Kidney epithelial cell (primary cell): ENCODE measurements around the gene SLC26A1. TPM values are rescaled to one million over a fixed set of nuclear protein-coding genes. Genes with fewer than 3 reads are reported as not detected.

Experiments used
- DNase-seq: peaks from one replicate; pipeline ENCODE4 v3.0.0-alpha.2; 2010; ENCODE audit warnings: low read depth
- H3K27me3 ChIP-seq: 2 replicates; pipeline ENCODE4 v1.6.0; 2011; ENCODE audit warnings: low read length; ENCODE audit not compliant: control insufficient read depth, insufficient read depth
- H3K36me3 ChIP-seq: 2 replicates; pipeline ENCODE4 v1.5.1; 2011; ENCODE audit warnings: low read length; ENCODE audit not compliant: control insufficient read depth, insufficient read depth
- H3K4me3 ChIP-seq: 2 replicates; pipeline ENCODE4 v1.5.1; 2011; ENCODE audit warnings: low read depth, mild to moderate bottlenecking, control low read depth, low read length
- total RNA-seq: library from RNA; depleted of rRNA; stranded (reverse); fragments of >200 nt; gene quantifications from 2 replicates; pipeline ENCODE4 v1.2.3, GENCODE V29; 2015
- TF ChIP-seq, protein P1 (sequence below): IDR thresholded peaks from 2 replicates; pipeline ENCODE4 v1.5.1; 2011; ENCODE audit warnings: mild to moderate bottlenecking, moderate library complexity, low read length, control low read depth, inconsistent platforms; ENCODE audit not compliant: insufficient read depth, poor library complexity, severe bottlenecking

The SLC26A1 gene
- total RNA-seq, 1 donor from 2014 or later: 0.38 TPM

DNA sequence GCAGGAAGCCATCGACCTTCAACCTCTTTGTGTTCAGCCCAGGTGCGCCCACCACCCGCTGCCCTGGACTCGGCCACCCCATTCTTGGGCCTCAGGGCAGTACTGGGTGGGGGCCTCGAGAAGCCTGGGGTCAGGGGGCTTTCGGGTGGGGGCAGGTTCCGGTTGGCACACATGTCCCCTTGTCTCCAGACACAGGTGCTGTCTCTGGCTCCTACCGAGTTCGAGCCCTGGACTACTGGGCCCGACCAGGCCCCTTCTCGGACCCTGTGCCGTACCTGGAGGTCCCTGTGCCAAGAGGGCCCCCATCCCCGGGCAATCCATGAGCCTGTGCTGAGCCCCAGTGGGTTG lies 10.8 kb upstream of the SLC26A1 start:
- Histone ChIP-seq H3K36me3 (no peaks in the 10 kb centered on the region), H3K4me3 (no peak overlapping the region), H3K27me3 (peaks cover 85% of the 10 kb centered on the region)
- TF ChIP-seq, protein P1, sequence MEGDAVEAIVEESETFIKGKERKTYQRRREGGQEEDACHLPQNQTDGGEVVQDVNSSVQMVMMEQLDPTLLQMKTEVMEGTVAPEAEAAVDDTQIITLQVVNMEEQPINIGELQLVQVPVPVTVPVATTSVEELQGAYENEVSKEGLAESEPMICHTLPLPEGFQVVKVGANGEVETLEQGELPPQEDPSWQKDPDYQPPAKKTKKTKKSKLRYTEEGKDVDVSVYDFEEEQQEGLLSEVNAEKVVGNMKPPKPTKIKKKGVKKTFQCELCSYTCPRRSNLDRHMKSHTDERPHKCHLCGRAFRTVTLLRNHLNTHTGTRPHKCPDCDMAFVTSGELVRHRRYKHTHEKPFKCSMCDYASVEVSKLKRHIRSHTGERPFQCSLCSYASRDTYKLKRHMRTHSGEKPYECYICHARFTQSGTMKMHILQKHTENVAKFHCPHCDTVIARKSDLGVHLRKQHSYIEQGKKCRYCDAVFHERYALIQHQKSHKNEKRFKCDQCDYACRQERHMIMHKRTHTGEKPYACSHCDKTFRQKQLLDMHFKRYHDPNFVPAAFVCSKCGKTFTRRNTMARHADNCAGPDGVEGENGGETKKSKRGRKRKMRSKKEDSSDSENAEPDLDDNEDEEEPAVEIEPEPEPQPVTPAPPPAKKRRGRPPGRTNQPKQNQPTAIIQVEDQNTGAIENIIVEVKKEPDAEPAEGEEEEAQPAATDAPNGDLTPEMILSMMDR: no peak
- no peak for DNase-seq

DNA sequence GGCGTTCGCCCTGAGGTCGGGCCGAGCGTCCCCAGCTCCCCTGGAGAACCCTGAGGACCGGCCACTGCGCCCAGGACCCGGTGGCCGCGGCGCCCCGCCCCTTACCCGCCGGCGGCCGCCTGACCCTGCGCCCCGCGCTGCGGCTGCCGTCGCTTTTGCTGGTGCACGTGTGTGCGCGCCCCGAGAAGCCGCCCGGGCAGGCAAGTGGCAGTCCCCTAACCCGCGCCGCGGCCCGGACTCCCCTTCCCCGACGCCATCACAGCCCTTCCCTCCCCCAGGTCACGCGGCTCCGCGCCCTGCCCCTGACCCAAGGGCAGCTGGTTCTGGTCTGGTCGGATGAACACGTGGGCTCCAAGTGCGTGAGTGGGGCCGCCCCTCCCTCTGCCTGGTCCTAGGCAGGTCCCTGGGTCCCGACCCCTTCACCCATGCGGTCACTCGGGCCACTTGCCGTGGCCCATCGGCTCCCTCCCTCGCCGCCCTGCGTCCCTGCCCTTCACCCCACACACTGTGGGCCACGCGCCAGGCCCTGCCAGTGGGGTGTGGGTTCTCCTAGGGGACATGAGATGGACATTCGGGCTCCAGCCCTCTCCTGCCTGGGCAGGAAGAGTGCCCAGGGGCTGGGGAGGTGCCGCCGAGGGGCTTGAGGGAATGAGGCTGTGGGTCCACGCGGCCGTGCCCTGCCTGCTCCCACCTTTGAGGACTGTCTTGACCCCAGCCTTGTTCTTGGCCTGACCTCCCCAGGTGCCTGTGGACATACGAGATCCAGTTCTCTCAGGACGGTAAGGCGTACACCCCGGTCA lies 10.3 kb upstream of the SLC26A1 start:
- DNase-seq: no peak
- Histone ChIP-seq H3K4me3 (no peak overlapping the region), H3K36me3 (no peaks in the 10 kb centered on the region), H3K27me3 (peaks cover 82% of the 10 kb centered on the region)
- TF ChIP-seq, protein P1: no peak

DNA sequence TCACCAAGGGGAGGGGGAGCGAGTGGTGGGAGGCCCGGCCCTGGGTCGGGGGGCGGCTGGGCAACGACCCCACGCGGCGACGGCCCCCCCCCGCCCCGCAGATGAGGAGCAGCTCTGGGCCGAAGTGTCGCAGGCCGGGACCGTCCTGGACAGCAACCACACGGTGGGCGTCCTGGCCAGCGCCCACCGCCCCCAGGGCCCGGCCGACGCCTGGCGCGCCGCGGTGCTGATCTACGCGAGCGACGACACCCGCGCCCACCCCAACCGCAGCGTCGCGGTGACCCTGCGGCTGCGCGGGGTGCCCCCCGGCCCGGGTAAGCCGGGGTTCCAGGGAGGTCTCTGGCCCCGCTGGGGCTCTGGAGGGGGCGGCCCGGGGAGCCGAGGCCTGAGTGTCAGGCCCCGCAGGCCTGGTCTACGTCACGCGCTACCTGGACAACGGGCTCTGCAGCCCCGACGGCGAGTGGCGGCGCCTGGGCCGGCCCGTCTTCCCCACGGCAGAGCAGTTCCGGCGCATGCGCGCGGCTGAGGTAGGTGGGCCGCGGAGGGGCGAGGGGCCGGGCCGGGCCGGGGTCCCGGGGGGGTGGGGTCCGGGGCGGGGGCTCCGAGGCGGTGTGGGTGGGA lies 9.5 kb upstream of the SLC26A1 start:
- Histone ChIP-seq H3K36me3 (no peaks in the 10 kb centered on the region), H3K27me3 (peaks cover 82% of the 10 kb centered on the region), H3K4me3 (no peak overlapping the region)
- DNase-seq: no peak
- TF ChIP-seq, protein P1: no peak

DNA sequence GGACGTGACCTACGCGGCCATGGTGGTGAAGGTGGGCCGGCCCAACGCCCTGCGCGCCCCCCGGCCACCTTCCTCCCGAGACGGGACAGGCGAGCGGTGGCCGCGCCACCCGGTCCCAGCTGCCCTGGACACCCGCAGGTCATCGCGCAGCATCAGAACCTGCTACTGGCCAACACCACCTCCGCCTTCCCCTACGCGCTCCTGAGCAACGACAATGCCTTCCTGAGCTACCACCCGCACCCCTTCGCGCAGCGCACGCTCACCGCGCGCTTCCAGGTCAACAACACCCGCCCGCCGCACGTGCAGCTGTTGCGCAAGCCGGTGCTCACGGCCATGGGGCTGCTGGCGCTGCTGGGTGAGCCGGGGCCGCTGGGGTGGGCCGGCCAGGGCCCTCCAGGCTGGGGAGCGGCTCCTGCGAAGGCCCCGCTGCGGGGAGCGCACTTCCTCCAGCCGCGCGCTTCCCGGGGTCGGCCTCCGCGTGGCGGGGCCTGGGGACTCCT lies 9.0 kb upstream of the SLC26A1 start:
- H3K4me3 ChIP-seq: no peak overlapping the region
- TF ChIP-seq, protein P1: no peak
- no peak for DNase-seq
- peaks cover 82% of the 10 kb centered on the region for H3K27me3 ChIP-seq
- no peaks in the 10 kb centered on the region for H3K36me3 ChIP-seq

DNA sequence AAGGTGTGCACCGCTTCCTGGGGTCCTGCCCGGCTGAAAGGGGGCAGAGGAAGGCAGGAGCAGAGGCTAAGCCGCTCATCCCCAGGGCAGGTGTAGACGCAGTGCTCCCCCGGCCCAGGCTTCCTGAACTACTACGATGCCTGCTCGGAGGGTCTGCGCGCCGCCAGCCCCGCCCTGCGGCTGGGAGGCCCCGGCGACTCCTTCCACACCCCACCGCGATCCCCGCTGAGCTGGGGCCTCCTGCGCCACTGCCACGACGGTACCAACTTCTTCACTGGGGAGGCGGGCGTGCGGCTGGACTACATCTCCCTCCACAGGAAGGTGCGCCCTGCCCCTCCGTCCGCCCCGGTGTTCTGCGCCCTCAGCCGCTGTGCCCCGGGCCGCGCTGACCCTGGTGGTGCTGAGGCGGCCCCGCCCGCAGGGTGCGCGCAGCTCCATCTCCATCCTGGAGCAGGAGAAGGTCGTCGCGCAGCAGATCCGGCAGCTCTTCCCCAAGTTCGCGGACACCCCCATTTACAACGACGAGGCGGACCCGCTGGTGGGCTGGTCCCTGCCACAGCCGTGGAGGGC lies 8.4 kb upstream of the SLC26A1 start:
- H3K4me3 ChIP-seq: no peak overlapping the region
- no peak for DNase-seq
- H3K36me3 ChIP-seq: no peaks in the 10 kb centered on the region
- TF ChIP-seq, protein P1: no peak
- H3K27me3 ChIP-seq: peaks cover 83% of the 10 kb centered on the region
